PC-9 (cell line): ENCODE results near the gene ZBED4.

Source experiments
- CTCF ChIP-seq: fragments of 200-600 bp; sonication (generic); conservative IDR thresholded peaks from 2 replicates; pipeline ENCODE4 v1.6.1; 2017; ENCODE audit warnings: mixed run types, antibody characterized with exemption, mild to moderate bottlenecking, moderate library complexity
- EZH2 ChIP-seq: fragments of 200-600 bp; sonication (generic); IDR thresholded peaks from 2 replicates; pipeline ENCODE4 v1.8.0; 2017; ENCODE audit warnings: antibody characterized with exemption, low read depth

- TF ChIP-seq CTCF: no peak
- TF ChIP-seq EZH2: no peak
Observed at GRCh38 chr22:49850021-49850911, 3.4 kb upstream of the ZBED4 start.
